Stimulated activated CD8-positive, alpha-beta memory T cell treated with anti-CD3 and anti-CD28 coated beads, Interleukin-7, amount 100 ng/mL, for 1 hour (primary cell): ENCODE data around the gene ADAMTS13.
A peak's percentile ranks its signal among the peaks of the same experiment; 100 is the strongest.

Experiments
- DNase-seq, 2 donors: peaks; one replicate each; pipeline ENCODE4 v3.0.0-alpha.2; 2020; ENCODE audit warnings: low read depth in 2 of 2

ADAMTS13 gene

GRCh38 chr9:133472277-133472645 is 50.1 kb downstream of the ADAMTS13 start:
- DNase-seq, result no peak

DNA sequence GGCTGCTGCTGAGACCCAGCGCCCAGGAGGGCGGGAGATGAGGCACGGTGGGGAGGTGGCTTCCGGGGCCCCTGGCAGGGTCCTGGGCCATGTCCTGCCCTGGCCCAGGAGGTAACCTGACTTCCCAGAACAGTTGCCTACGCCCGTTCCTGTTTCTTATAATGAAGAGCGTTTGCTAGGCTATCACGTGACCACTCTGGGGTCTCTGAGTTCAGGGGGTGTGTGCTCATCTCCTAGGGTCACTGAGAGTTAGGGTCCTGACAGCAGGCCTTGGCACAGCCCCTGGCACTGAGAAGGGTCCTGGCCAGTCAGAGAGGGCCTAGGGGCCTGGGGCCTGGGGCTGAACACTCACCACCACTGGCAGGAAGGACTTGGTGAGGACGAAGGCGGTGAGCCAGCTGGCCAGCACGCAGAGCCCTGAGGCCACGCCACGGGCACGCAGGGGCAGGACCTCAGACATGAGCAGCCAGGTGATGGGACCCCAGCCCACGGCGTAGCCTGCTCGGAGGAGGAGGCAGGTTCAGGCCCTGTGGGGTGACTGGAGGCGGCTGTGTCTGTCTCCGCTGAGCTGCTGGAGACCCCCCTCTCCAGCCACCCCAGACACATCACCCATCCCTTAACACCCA is 50.7 kb downstream of the ADAMTS13 start:
- no peak for DNase-seq

- no peak for DNase-seq
These were observed 51.6 kb downstream of the ADAMTS13 start for GRCh38 chr9:133473743-133474142.

DNA sequence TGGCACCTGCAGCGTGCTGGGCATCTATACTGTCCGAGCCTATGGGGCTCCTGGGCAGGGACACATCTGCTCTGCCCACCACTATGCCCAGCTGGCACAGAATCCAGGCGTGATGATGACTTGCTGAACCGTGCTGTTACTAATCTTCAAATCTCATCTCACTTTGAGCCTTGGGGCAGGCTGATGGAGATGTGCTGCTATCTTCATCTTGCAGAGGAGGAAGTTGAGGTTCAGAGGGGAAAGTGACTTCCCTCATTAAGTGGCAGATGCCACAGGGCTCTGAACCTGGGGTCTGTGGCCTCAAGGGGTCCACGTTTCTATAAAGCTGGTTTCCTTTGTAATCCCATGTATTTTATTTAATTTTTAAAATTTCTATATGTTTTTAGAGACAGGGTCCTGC is 52.0 kb downstream of the ADAMTS13 start:
- no peak for DNase-seq

- DNase-seq, result no peak
These were observed 52.7 kb downstream of the ADAMTS13 start for GRCh38 chr9:133474853-133475252.

- DNase-seq, result no peak
These were observed 53.3 kb downstream of the ADAMTS13 start for GRCh38 chr9:133475292-133476012.

GRCh38 chr9:133476036-133476931 is 54.1 kb downstream of the ADAMTS13 start:
- DNase-seq, result no peak

- no peak for DNase-seq
These were observed 54.8 kb downstream of the ADAMTS13 start for GRCh38 chr9:133476941-133477340.

DNA sequence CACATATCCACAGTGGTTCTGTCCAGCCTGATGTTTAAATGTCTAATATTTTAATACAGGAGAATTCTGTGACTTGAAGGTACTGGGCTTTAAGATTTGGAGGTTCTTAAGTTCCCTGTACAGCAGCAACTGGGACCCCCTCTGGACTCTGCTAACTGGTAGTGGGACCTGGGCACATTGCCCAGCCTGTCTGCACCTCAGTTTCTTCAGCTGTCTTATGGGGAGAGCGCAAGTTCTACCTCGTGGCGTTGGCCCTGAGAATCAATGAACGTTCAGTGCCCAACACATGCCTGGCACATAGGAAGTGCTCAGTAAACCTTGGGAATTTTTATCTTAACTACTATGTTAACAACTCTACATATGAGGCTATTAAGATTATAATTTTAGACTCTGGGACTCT is 55.3 kb downstream of the ADAMTS13 start:
- DNase-seq, result no peak

GRCh38 chr9:133477992-133478850 is 56.1 kb downstream of the ADAMTS13 start:
- DNase-seq, result no peak

GRCh38 chr9:133478851-133479711 is 56.9 kb downstream of the ADAMTS13 start, which contains the start of gene SLC2A6:
Gene SLC2A6, minus strand, starts transcription at chr9:133479099. Its CDS starts 40 bp downstream, at chr9:133479059.
- DNase-seq, result peak; percentile 58 to 61

DNA sequence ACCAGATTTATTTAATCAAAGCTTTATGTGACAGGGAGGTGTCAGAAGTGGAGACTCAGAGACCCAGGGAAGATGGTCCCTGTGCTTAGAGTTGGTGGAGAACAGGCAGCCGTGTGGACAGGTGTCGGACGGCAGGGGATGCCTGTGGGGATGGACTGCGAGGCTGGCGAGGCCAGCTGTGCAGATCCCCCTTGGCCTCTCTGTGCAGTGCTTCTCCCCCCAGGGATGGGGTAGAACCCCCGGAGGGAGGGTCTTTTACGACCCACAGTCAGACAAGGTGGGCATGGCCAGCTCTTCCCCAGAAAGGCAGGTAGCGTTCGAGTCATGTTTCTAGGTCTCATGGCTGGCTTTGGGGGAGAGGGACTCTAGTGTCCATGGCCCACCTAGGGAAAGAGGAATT is 61.4 kb downstream of the ADAMTS13 start:
- DNase-seq, result no peak

DNA sequence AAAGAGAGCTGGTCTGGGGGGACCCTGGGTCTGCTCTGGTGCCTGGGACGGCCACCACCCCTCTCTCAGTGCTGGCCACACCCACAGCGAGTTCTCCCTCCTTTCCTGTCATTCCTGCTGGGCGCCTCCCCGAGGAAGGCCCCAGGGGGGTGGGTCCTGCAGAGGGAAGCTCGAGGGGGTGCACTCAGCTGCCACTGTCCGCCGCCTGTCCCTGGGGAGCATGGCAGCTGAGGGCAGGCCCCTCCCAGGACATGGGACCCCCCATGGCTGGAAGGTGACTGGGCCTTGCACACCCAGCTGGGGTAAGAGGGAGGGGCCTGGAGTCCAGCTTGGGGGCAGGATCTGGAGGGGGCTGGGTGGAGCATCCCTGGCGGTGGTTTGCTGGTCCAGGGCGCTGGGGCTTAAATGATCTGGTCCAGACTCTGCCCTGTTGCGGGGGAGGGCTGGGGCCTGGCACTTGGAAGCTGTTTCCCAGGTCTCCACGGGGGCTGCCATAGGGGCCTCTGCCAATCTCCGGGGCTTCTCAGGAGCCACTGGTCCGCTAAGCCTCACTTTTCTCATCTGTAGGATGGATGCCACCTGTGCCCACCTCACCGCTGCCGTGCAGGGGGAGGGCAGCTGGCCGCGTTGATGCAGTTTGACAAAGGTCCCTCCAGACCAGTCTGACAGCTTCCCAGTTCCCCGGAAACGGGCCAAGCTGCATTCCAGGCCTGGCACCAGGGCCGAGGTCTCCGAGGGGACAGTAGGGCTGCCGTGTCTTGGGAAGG is 62.7 kb downstream of the ADAMTS13 start:
- DNase-seq, result no peak

- no peak for DNase-seq
These were observed 63.5 kb downstream of the ADAMTS13 start for GRCh38 chr9:133485531-133486260.

DNA sequence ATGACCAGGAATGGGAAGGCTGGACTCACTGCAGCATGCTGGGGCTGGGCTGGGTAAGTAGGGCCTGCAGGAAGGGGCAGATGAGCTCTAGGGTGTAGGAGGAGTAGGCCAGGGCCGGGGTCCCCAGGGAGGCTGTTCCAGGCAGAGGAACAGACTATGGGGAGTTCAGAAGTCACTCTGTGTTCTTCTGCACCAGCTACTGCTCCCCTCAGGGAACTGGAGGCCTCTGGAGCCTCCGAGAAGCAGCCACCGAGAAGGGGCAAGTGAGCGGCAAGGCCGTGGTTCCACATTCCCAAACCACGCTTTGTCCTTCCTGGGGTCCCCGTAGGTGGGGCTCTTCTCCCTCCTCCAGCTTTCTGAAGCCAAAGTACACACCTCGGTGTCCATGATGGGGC is 65.2 kb downstream of the ADAMTS13 start:
- no peak for DNase-seq

- no peak for DNase-seq
These were observed 66.6 kb downstream of the ADAMTS13 start for GRCh38 chr9:133488686-133489252.

DNA sequence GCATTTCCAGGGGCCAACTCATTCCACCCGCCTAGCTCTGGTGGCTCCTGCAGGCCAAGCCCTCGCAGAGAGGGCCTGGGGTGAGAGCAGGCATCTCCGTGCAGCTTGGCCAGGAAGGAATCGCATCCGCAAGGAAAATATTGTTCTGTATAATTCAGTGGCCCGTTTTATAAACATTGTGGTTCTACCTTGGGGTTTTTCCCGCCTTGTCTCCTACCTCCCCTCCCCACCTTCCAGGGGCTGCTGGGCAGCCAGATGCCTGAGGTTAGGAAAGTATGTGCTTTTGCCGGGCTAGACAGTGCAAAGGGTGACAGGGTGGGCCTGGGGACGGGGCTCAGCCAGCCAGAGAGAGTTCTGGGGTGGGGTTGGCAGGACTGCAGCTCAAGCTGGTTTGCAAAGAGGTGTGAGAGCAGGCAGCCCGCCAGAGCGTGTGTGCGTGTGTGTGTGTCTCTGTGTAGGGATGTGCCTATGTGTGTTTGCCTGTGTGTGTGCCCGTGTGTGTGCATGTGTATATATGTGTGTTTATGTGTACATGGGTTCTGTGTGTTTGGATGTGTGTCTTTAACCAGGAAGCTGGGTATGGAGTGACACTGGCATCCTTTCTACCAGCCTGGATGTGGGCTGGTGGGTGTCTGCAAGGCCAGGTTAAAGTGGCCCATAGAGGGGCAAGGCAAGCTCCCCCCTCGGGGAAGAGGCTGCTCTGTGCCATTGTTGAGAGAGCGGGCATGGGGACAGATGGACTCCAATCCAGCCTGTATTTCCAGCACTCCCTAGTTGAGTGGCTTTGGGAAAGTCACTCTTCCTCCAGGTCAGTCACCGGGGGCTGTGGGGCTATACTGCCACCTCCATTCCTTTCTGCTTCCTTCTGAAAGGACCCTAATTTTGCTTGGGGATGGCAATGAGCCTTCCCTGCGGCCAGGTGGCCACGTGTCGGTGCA is 67.4 kb downstream of the ADAMTS13 start:
- DNase-seq, result no peak
